WTC11 (cell line): Measurements from ENCODE around the gene MRPL47. TPM values are rescaled to one million over a fixed set of nuclear protein-coding genes. Genes with fewer than 3 reads are reported as not detected.

ENCODE experiments used
- ATAC-seq: fragments of 200-7000 bp; cut with Tn5 transposase; 2 replicates; pipeline ENCODE4 v1.10.0; 2021; ENCODE audit warnings: mild to moderate bottlenecking, moderate library complexity
- CTCF ChIA-PET: fragments of 300-600 bp; sonication (Branson Sonifier 250); formaldehyde crosslinking; loops from one replicate; lab custom pipeline; 2021; ENCODE audit warnings: antibody characterized with exemption; lab: Charles Lee
- POLR2A ChIA-PET: fragments of 350-600 bp; sonication (Branson Sonifier 250); formaldehyde crosslinking; loops from one replicate; lab custom pipeline; 2021; ENCODE audit warnings: antibody characterized with exemption; lab: Charles Lee
- DNase-seq: peaks from one replicate; pipeline ENCODE4 v3.0.0; 2021; ENCODE audit warnings: low spot score
- H3K27ac Mint-ChIP-seq: 2 replicates; pipeline ENCODE4 v1.8.0; 2021; ENCODE audit warnings: mixed read lengths
- H3K27me3 Mint-ChIP-seq: 2 replicates; pipeline ENCODE4 v1.8.0; 2021; ENCODE audit warnings: low read depth, mild to moderate bottlenecking, moderate library complexity, mixed read lengths
- H3K36me3 Mint-ChIP-seq: 2 replicates; pipeline ENCODE4 v1.8.0; 2021; ENCODE audit warnings: mixed read lengths
- H3K4me1 Mint-ChIP-seq: 2 replicates; pipeline ENCODE4 v1.8.0; 2022; ENCODE audit warnings: mixed read lengths
- H3K4me3 Mint-ChIP-seq: 2 replicates; pipeline ENCODE4 v1.8.0; 2021; ENCODE audit warnings: mild to moderate bottlenecking, moderate library complexity, mixed read lengths
- H3K9me3 Mint-ChIP-seq: 2 replicates; pipeline ENCODE4 v1.8.0; 2021; ENCODE audit warnings: mixed read lengths
- CBFB ChIP-seq: sonication (generic); formaldehyde crosslinking; IDR thresholded peaks from 2 replicates; pipeline ENCODE4 v1.8.1; 2022; ENCODE audit warnings: mild to moderate bottlenecking, low read depth, missing genetic modification reagents
- CREB1 ChIP-seq: sonication (generic); formaldehyde crosslinking; IDR thresholded peaks from 2 replicates; pipeline ENCODE4 v1.8.0; 2023; ENCODE audit warnings: mild to moderate bottlenecking, missing genetic modification reagents
- IRF2 ChIP-seq: sonication (generic); formaldehyde crosslinking; IDR thresholded peaks from 2 replicates; pipeline ENCODE4 v1.8.0; 2022; ENCODE audit warnings: low read depth, missing genetic modification reagents, borderline replicate concordance
- MXD4 ChIP-seq: fragments of 250-450 bp; sonication (Bioruptor Pico); IDR thresholded peaks from 2 replicates; pipeline ENCODE4 v1.8.0; 2021; ENCODE audit warnings: mild to moderate bottlenecking, moderate library complexity, borderline replicate concordance
- NR3C1 ChIP-seq: sonication (generic); formaldehyde crosslinking; conservative IDR thresholded peaks from 2 replicates; pipeline ENCODE4 v1.8.1; 2023; ENCODE audit warnings: low read depth, mild to moderate bottlenecking, missing genetic modification reagents
- RORB ChIP-seq: fragments of 250-450 bp; sonication (Bioruptor Pico); IDR thresholded peaks from 2 replicates; pipeline ENCODE4 v1.9.0; 2021; ENCODE audit warnings: mild to moderate bottlenecking
- SP1 ChIP-seq: sonication (generic); formaldehyde crosslinking; conservative IDR thresholded peaks from 2 replicates; pipeline ENCODE4 v1.8.1; 2022; ENCODE audit warnings: missing genetic modification reagents
- ZNF263 ChIP-seq: sonication (generic); formaldehyde crosslinking; IDR thresholded peaks from 2 replicates; pipeline ENCODE4 v1.8.1; 2022; ENCODE audit warnings: low read depth, mild to moderate bottlenecking, moderate library complexity, missing genetic modification reagents
- ZNF671 ChIP-seq: fragments of 250-450 bp; sonication (Bioruptor Pico); IDR thresholded peaks from 2 replicates; pipeline ENCODE4 v1.8.0; 2021; ENCODE audit warnings: mild to moderate bottlenecking
- total RNA-seq: library from RNA; stranded (reverse); gene quantifications from 3 replicates; pipeline ENCODE4 v1.2.3, GENCODE V29; 2021
- TF ChIP-seq, protein P1 (sequence below): sonication (generic); formaldehyde crosslinking; IDR thresholded peaks from 2 replicates; pipeline ENCODE4 v1.8.1; 2023; ENCODE audit warnings: mild to moderate bottlenecking, missing genetic modification reagents, borderline replicate concordance
- TF ChIP-seq, protein P2 (sequence below): fragments of 250-450 bp; sonication (Bioruptor Pico); IDR thresholded peaks from 2 replicates; pipeline ENCODE4 v2.1.2; 2022; ENCODE audit warnings: mild to moderate bottlenecking, moderate library complexity
- TF ChIP-seq, protein P3 (sequence below): sonication (generic); formaldehyde crosslinking; IDR thresholded peaks from 2 replicates; pipeline ENCODE4 v1.8.1; 2023; ENCODE audit warnings: mild to moderate bottlenecking, missing genetic modification reagents, moderate library complexity
- TF ChIP-seq, protein P4 (sequence below): sonication (generic); formaldehyde crosslinking; IDR thresholded peaks from 2 replicates; pipeline ENCODE4 v1.8.0; 2022; ENCODE audit warnings: mild to moderate bottlenecking, missing genetic modification reagents
- TF ChIP-seq, protein P5 (sequence below): sonication (generic); formaldehyde crosslinking; IDR thresholded peaks from 2 replicates; pipeline ENCODE4 v1.8.1; 2022; ENCODE audit warnings: low read depth, missing genetic modification reagents, borderline replicate concordance
- TF ChIP-seq, protein P6 (sequence below): sonication (generic); formaldehyde crosslinking; IDR thresholded peaks from 2 replicates; pipeline ENCODE4 v1.8.0; 2023; ENCODE audit warnings: missing genetic modification reagents, mild to moderate bottlenecking, borderline replicate concordance
- TF ChIP-seq, protein P7 (sequence below): sonication (generic); formaldehyde crosslinking; IDR thresholded peaks from 2 replicates; pipeline ENCODE4 v1.8.1; 2023; ENCODE audit warnings: mild to moderate bottlenecking, missing genetic modification reagents, moderate library complexity
- TF ChIP-seq, protein P8 (sequence below): sonication (generic); formaldehyde crosslinking; IDR thresholded peaks from 2 replicates; pipeline ENCODE4 v1.8.1; 2023; ENCODE audit warnings: mild to moderate bottlenecking, missing genetic modification reagents
- TF ChIP-seq, protein P9 (sequence below): sonication (generic); formaldehyde crosslinking; conservative IDR thresholded peaks from 2 replicates; pipeline ENCODE4 v1.8.1; 2022; ENCODE audit warnings: mild to moderate bottlenecking, missing genetic modification reagents

MRPL47 gene
- total RNA-seq, 1 experiment from 2014 or later: 68.9 TPM

DNA sequence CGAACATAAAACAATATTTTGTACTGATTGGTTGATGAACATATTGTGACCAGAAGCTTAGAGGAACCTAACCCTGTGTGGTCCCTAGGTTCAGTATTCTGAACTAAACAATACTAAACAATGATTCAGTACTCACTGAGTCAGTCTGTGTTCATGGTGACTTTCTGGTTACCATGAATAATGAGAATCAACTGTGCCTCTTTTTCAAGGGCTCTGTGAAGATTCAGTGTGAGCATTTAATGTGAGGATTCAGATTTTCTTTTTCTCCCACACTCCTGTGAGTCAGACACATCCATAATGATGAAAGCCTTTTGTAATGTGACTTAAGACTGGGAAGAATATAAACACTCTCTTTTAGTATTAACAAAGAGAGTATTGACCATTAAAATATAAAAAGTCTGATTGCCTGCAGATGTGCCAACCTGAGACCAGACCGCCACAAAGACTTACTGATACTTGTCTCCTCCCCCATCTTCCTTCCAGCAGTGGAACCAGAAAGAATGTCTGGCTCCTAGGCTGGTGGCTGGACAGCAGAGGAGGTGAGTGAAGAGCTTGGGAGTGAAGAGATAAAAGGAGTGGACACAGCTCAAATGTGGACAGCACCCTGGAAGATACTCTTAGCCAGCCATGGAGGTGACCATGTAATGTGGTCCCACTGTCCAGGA lies 59.3 kb downstream of the MRPL47 start:
- peaks cover 8% of the 10 kb centered on the region for H3K4me1 Mint-ChIP-seq
- no peak overlapping the region for H3K4me3 Mint-ChIP-seq
- POLR2A ChIA-PET: no interaction called here
- no peak overlapping the region for H3K27ac Mint-ChIP-seq
- TF ChIP-seq CBFB (CRISPR knock-in tag) (no peak), CREB1 (no peak), ZNF263 (CRISPR knock-in tag) (no peak), SP1 (CRISPR knock-in tag) (no peak), NR3C1 (CRISPR knock-in tag) (no peak), MXD4 (CRISPR knock-in tag) (no peak), RORB (no peak), IRF2 (CRISPR knock-in tag) (no peak), ZNF671 (CRISPR knock-in tag) (no peak)
- TF ChIP-seq, protein P1, sequence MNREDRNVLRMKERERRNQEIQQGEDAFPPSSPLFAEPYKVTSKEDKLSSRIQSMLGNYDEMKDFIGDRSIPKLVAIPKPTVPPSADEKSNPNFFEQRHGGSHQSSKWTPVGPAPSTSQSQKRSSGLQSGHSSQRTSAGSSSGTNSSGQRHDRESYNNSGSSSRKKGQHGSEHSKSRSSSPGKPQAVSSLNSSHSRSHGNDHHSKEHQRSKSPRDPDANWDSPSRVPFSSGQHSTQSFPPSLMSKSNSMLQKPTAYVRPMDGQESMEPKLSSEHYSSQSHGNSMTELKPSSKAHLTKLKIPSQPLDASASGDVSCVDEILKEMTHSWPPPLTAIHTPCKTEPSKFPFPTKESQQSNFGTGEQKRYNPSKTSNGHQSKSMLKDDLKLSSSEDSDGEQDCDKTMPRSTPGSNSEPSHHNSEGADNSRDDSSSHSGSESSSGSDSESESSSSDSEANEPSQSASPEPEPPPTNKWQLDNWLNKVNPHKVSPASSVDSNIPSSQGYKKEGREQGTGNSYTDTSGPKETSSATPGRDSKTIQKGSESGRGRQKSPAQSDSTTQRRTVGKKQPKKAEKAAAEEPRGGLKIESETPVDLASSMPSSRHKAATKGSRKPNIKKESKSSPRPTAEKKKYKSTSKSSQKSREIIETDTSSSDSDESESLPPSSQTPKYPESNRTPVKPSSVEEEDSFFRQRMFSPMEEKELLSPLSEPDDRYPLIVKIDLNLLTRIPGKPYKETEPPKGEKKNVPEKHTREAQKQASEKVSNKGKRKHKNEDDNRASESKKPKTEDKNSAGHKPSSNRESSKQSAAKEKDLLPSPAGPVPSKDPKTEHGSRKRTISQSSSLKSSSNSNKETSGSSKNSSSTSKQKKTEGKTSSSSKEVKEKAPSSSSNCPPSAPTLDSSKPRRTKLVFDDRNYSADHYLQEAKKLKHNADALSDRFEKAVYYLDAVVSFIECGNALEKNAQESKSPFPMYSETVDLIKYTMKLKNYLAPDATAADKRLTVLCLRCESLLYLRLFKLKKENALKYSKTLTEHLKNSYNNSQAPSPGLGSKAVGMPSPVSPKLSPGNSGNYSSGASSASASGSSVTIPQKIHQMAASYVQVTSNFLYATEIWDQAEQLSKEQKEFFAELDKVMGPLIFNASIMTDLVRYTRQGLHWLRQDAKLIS (CRISPR knock-in tag): no peak
- TF ChIP-seq, protein P2, sequence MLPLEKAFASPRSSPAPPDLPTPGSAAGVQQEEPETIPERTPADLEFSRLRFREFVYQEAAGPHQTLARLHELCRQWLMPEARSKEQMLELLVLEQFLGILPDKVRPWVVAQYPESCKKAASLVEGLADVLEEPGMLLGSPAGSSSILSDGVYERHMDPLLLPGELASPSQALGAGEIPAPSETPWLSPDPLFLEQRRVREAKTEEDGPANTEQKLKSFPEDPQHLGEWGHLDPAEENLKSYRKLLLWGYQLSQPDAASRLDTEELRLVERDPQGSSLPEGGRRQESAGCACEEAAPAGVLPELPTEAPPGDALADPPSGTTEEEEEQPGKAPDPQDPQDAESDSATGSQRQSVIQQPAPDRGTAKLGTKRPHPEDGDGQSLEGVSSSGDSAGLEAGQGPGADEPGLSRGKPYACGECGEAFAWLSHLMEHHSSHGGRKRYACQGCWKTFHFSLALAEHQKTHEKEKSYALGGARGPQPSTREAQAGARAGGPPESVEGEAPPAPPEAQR (CRISPR knock-in tag): no peak
- TF ChIP-seq, protein P3, sequence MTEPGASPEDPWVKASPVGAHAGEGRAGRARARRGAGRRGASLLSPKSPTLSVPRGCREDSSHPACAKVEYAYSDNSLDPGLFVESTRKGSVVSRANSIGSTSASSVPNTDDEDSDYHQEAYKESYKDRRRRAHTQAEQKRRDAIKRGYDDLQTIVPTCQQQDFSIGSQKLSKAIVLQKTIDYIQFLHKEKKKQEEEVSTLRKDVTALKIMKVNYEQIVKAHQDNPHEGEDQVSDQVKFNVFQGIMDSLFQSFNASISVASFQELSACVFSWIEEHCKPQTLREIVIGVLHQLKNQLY: no peak
- TF ChIP-seq, protein P4, sequence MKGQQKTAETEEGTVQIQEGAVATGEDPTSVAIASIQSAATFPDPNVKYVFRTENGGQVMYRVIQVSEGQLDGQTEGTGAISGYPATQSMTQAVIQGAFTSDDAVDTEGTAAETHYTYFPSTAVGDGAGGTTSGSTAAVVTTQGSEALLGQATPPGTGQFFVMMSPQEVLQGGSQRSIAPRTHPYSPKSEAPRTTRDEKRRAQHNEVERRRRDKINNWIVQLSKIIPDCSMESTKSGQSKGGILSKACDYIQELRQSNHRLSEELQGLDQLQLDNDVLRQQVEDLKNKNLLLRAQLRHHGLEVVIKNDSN (CRISPR knock-in tag): no peak
- TF ChIP-seq, protein P5, sequence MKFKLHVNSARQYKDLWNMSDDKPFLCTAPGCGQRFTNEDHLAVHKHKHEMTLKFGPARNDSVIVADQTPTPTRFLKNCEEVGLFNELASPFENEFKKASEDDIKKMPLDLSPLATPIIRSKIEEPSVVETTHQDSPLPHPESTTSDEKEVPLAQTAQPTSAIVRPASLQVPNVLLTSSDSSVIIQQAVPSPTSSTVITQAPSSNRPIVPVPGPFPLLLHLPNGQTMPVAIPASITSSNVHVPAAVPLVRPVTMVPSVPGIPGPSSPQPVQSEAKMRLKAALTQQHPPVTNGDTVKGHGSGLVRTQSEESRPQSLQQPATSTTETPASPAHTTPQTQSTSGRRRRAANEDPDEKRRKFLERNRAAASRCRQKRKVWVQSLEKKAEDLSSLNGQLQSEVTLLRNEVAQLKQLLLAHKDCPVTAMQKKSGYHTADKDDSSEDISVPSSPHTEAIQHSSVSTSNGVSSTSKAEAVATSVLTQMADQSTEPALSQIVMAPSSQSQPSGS (CRISPR knock-in tag): no peak
- TF ChIP-seq, protein P6, sequence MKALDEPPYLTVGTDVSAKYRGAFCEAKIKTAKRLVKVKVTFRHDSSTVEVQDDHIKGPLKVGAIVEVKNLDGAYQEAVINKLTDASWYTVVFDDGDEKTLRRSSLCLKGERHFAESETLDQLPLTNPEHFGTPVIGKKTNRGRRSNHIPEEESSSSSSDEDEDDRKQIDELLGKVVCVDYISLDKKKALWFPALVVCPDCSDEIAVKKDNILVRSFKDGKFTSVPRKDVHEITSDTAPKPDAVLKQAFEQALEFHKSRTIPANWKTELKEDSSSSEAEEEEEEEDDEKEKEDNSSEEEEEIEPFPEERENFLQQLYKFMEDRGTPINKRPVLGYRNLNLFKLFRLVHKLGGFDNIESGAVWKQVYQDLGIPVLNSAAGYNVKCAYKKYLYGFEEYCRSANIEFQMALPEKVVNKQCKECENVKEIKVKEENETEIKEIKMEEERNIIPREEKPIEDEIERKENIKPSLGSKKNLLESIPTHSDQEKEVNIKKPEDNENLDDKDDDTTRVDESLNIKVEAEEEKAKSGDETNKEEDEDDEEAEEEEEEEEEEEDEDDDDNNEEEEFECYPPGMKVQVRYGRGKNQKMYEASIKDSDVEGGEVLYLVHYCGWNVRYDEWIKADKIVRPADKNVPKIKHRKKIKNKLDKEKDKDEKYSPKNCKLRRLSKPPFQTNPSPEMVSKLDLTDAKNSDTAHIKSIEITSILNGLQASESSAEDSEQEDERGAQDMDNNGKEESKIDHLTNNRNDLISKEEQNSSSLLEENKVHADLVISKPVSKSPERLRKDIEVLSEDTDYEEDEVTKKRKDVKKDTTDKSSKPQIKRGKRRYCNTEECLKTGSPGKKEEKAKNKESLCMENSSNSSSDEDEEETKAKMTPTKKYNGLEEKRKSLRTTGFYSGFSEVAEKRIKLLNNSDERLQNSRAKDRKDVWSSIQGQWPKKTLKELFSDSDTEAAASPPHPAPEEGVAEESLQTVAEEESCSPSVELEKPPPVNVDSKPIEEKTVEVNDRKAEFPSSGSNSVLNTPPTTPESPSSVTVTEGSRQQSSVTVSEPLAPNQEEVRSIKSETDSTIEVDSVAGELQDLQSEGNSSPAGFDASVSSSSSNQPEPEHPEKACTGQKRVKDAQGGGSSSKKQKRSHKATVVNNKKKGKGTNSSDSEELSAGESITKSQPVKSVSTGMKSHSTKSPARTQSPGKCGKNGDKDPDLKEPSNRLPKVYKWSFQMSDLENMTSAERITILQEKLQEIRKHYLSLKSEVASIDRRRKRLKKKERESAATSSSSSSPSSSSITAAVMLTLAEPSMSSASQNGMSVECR: no peak
- TF ChIP-seq, protein P7, sequence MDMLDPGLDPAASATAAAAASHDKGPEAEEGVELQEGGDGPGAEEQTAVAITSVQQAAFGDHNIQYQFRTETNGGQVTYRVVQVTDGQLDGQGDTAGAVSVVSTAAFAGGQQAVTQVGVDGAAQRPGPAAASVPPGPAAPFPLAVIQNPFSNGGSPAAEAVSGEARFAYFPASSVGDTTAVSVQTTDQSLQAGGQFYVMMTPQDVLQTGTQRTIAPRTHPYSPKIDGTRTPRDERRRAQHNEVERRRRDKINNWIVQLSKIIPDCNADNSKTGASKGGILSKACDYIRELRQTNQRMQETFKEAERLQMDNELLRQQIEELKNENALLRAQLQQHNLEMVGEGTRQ: no peak
- TF ChIP-seq, protein P8, sequence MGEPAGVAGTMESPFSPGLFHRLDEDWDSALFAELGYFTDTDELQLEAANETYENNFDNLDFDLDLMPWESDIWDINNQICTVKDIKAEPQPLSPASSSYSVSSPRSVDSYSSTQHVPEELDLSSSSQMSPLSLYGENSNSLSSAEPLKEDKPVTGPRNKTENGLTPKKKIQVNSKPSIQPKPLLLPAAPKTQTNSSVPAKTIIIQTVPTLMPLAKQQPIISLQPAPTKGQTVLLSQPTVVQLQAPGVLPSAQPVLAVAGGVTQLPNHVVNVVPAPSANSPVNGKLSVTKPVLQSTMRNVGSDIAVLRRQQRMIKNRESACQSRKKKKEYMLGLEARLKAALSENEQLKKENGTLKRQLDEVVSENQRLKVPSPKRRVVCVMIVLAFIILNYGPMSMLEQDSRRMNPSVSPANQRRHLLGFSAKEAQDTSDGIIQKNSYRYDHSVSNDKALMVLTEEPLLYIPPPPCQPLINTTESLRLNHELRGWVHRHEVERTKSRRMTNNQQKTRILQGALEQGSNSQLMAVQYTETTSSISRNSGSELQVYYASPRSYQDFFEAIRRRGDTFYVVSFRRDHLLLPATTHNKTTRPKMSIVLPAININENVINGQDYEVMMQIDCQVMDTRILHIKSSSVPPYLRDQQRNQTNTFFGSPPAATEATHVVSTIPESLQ (CRISPR knock-in tag): no peak
- TF ChIP-seq, protein P9, sequence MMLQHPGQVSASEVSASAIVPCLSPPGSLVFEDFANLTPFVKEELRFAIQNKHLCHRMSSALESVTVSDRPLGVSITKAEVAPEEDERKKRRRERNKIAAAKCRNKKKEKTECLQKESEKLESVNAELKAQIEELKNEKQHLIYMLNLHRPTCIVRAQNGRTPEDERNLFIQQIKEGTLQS (CRISPR knock-in tag): no peak
- no peaks in the 10 kb centered on the region for H3K36me3 Mint-ChIP-seq
- DNase-seq (no peak), ATAC-seq (no peak)
- CTCF ChIA-PET: no interaction called here
- no peaks in the 10 kb centered on the region for H3K27me3 Mint-ChIP-seq
- no peaks in the 10 kb centered on the region; the same call in 1 of the 2 replicates for H3K9me3 Mint-ChIP-seq
